Right lobe of liver (tissue), 4 donors: Measurements from ENCODE around the gene MUC4.

Source experiments
- CTCF ChIP-seq, 4 donors: fragments of 200-600 bp in 3 of 4; fragments of 450-650 bp in 1 of 4; IDR thresholded peaks; one replicate each; pipeline versions ENCODE4 v1.5.1 to v1.8.0; 2016 to 2022; ENCODE audit warnings: antibody characterized with exemption in 4 of 4, mild to moderate bottlenecking in 2 of 4
- POLR2A ChIP-seq: fragments of 450-650 bp; IDR thresholded peaks from one replicate; pipeline ENCODE4 v1.6.1; 2017; ENCODE audit warnings: antibody characterized with exemption, mild to moderate bottlenecking
- donor health status: DM: no; HTN: no; CAD: no.
- donor health status: DM: no; HTN: no; CAD: no.
- donor health status: DM: no; HTN: yes; CAD: no.

GRCh38 chr3:195811756-195812155 is at the start of gene MUC4:
- TF ChIP-seq CTCF (IDR thresholded peaks at IDR 0.05) (no peak), POLR2A (no peak)
